GM12891 (cell line): Measurements from ENCODE around the gene TAOK2.

Experiments used
- POLR2A ChIP-seq: IDR thresholded peaks from 2 replicates; pipeline ENCODE4 v1.6.1; 2011; ENCODE audit warnings: low read depth, low read length, control low read depth
- POLR2AphosphoS5 ChIP-seq: IDR thresholded peaks from 2 replicates; pipeline ENCODE4 v1.6.1; 2011; ENCODE audit warnings: low read depth, low read length, control low read depth
- SPI1 ChIP-seq: IDR thresholded peaks from 2 replicates; pipeline ENCODE4 v1.6.1; 2011; ENCODE audit warnings: low read depth, low read length, control low read depth
- TAF1 ChIP-seq: IDR thresholded peaks from 2 replicates; pipeline ENCODE4 v1.6.1; 2011; ENCODE audit warnings: low read depth, low read length, control low read depth

DNA sequence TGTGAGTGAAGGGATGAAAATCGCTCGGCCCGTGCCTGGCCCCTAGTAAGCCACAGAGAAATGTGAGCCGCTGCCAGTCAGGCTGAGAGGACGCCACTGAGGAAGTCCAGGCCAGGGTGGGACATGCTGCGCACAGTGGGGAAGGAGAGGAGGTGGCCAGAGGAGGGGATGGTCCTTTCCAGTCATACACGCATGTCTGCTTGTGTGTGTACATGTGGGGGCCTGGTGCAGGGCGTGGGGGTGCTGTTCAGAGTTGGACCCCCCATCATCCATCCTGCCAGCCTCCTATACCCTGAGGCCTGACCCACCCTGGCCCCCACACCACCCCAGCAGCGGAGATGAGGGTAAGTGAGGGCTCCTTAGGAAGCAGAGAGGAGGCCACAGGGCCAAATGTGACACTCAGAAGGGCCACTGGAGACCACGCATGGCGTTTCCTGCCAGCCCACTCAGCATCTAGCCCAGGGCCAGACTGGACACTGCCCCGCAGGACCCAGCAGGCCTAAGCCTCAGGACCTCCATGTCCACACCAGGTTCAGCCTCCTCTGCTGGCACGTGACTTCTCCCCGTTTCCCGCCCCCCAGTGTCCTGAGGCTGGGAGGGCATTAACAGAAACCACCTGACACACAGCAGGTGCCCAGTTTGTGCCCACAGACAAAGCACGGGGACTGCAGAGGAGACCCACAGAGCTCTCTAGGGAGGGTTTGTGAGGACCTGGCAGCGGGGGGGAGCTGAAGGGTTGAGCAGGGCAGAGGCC is 30.2 kb downstream of the TAOK2 start:
- TF ChIP-seq POLR2A (no peak), POLR2AphosphoS5 (no peak), TAF1 (no peak), SPI1 (no peak)
